Activated T-helper 1 cell treated with anti-CD3 and anti-CD28 coated beads, Interleukin-2, amount 50 U/mL, for 16 hours (primary cell): ENCODE measurements around the gene ACOXL.
A peak's percentile ranks its signal among the peaks of the same experiment; 100 is the strongest.

Experiments used
- DNase-seq, 2 donors: peaks; one replicate each; pipeline ENCODE4 v3.0.0-alpha.2; 2020; ENCODE audit warnings: low read depth in 1 of 2, low spot score in 1 of 2

Gene ACOXL

GRCh38 chr2:111100765-111101162 lies 368.4 kb downstream of the ACOXL start:
- no peak for DNase-seq

- no peak for DNase-seq
These were observed 369.2 kb downstream of the ACOXL start for GRCh38 chr2:111101592-111101991.

- no peak for DNase-seq
These were observed 369.8 kb downstream of the ACOXL start for GRCh38 chr2:111102216-111102615.

GRCh38 chr2:111105926-111106325 lies 373.6 kb downstream of the ACOXL start:
- DNase-seq = no peak

GRCh38 chr2:111106706-111107105 lies 374.3 kb downstream of the ACOXL start:
- DNase-seq = no peak

- no peak for DNase-seq
These were observed 376.4 kb downstream of the ACOXL start for GRCh38 chr2:111108745-111109271.

- DNase-seq = no peak
These were observed 378.9 kb downstream of the ACOXL start for GRCh38 chr2:111111101-111111755.

- no peak for DNase-seq
These were observed 381.5 kb downstream of the ACOXL start for GRCh38 chr2:111113838-111114237.

GRCh38 chr2:111116011-111116746 lies 383.8 kb downstream of the ACOXL start:
- DNase-seq = no peak

- peak; percentile 25 to 39 for DNase-seq
These were observed 384.6 kb downstream of the ACOXL start for GRCh38 chr2:111116843-111117597.

- no peak for DNase-seq
These were observed 385.5 kb downstream of the ACOXL start for GRCh38 chr2:111117598-111118480.

GRCh38 chr2:111118481-111118980 lies 386.2 kb downstream of the ACOXL start:
- DNase-seq = no peak

GRCh38 chr2:111118981-111119821 lies 386.8 kb downstream of the ACOXL start:
- peak in 1 of 2 donors; percentile 17 for DNase-seq

GRCh38 chr2:111119822-111120252 lies 387.5 kb downstream of the ACOXL start:
- DNase-seq = no peak

GRCh38 chr2:111120253-111121027 lies 388.1 kb downstream of the ACOXL start, which contains the start of gene BCL2L11:
Gene BCL2L11 (plus strand): TSS chr2:111120914. CDS start chr2:111123746, 2,832 bp downstream.
- peak; percentile 71 to 84 for DNase-seq

- DNase-seq = peak; percentile 16 to 24
These were observed 388.9 kb downstream of the ACOXL start for GRCh38 chr2:111121028-111121827.

- DNase-seq = peak; percentile 50 to 71
These were observed 389.7 kb downstream of the ACOXL start for GRCh38 chr2:111121828-111122630.
